ENCODE measurements around the gene ANXA6.
A peak's percentile ranks its signal among the peaks of the same experiment; 100 is the strongest.
"Not testable (repeated sequence)": the region's sequence is repeated elsewhere in the genome, so short reads cannot be mapped to it uniquely, and the experiment has no call there.

The ANXA6 gene

GRCh38 chr5:151198861-151199260 is 41.3 kb upstream of the ANXA6 start:
- TF ChIP-seq CTCF (IDR thresholded peaks at IDR 0.05; ENCODE audit: insufficient read depth, low read depth, low read length, missing control alignments), result no peak
- no peak for DNase-seq (ENCODE audit: low read depth)
- no peak overlapping the region for H3K4me3 ChIP-seq (ENCODE audit: low read depth, low read length)

- DNase-seq (ENCODE audit: low read depth); H3K4me3 ChIP-seq (ENCODE audit: low read depth, low read length): not testable (repeated sequence)
These were observed 39.7 kb upstream of the ANXA6 start for GRCh38 chr5:151197291-151197600.

- no peak overlapping the region for H3K4me3 ChIP-seq (ENCODE audit: low read depth, low read length)
- no peak for TF ChIP-seq CTCF (IDR thresholded peaks at IDR 0.05; ENCODE audit: insufficient read depth, low read depth, low read length, missing control alignments)
- peak; percentile 72 for DNase-seq (ENCODE audit: low read depth)
These were observed 39.1 kb upstream of the ANXA6 start for GRCh38 chr5:151196556-151197290.

GRCh38 chr5:151195622-151196021 is 38.0 kb upstream of the ANXA6 start:
- no peak for DNase-seq (ENCODE audit: low read depth)
- TF ChIP-seq CTCF (IDR thresholded peaks at IDR 0.05; ENCODE audit: insufficient read depth, low read depth, low read length, missing control alignments), result no peak
- no peak overlapping the region for H3K4me3 ChIP-seq (ENCODE audit: low read depth, low read length)

GRCh38 chr5:151192626-151193025 is 35.0 kb upstream of the ANXA6 start:
- no peak for TF ChIP-seq CTCF (IDR thresholded peaks at IDR 0.05; ENCODE audit: insufficient read depth, low read depth, low read length, missing control alignments)
- no peak overlapping the region for H3K4me3 ChIP-seq (ENCODE audit: low read depth, low read length)
- DNase-seq (ENCODE audit: low read depth), result no peak

GRCh38 chr5:151191661-151192060 is 34.1 kb upstream of the ANXA6 start:
- DNase-seq (ENCODE audit: low read depth), result no peak
- H3K4me3 ChIP-seq (ENCODE audit: low read depth, low read length), result no peak overlapping the region
- TF ChIP-seq CTCF (IDR thresholded peaks at IDR 0.05; ENCODE audit: insufficient read depth, low read depth, low read length, missing control alignments), result no peak

- H3K4me3 ChIP-seq (ENCODE audit: low read depth, low read length), result no peak overlapping the region
- no peak for TF ChIP-seq CTCF (IDR thresholded peaks at IDR 0.05; ENCODE audit: insufficient read depth, low read depth, low read length, missing control alignments)
- no peak for DNase-seq (ENCODE audit: low read depth)
These were observed 31.6 kb upstream of the ANXA6 start for GRCh38 chr5:151189151-151189550.

All from GM12865 (cell line).